HEK293 (cell line): ENCODE results near the gene RGS6.

Experiments
- CTCF ChIA-PET: fragments of 350-600 bp; formaldehyde crosslinking; extraction: SDS; loops from one replicate; lab custom pipeline; 2021; ENCODE audit warnings: antibody characterized with exemption; lab: Yijun Ruan, JAX
- POLR2A ChIA-PET: fragments of 300-600 bp; formaldehyde crosslinking; extraction: SDS; loops from one replicate; lab custom pipeline; 2020; ENCODE audit warnings: antibody characterized with exemption, inconsistent platforms; lab: Yijun Ruan, JAX
- H3K27ac ChIP-seq: fragments of 200-500 bp; sonication (Bioruptor generic); 2 replicates; pipeline ENCODE4 v1.5.1; 2014; ENCODE audit warnings: low read depth, low read length, control low read depth, inconsistent platforms; ENCODE audit errors: extremely low read depth
- H3K36me3 ChIP-seq, 2 experiments: fragments of 200-500 bp in 1 of 2; sonication (Bioruptor generic) in 1 of 2; 1 replicate in 1 of 2; 2 replicates in 1 of 2; pipeline ENCODE4 v1.5.1; 2014 to 2017; ENCODE audit warnings: inconsistent platforms in 2 of 2, low read length in 2 of 2; ENCODE audit not compliant: control insufficient read depth in 2 of 2, insufficient read depth in 1 of 2
- H3K4me1 ChIP-seq: fragments of 200-500 bp; sonication (Bioruptor generic); 2 replicates; pipeline ENCODE4 v1.5.1; 2014; ENCODE audit warnings: mild to moderate bottlenecking, low read length, inconsistent platforms; ENCODE audit not compliant: control insufficient read depth, insufficient read depth
- H3K4me3 ChIP-seq: 2 replicates; pipeline ENCODE4 v1.5.1; 2011; ENCODE audit warnings: low read depth, mild to moderate bottlenecking, control low read depth, low read length, moderate library complexity
- H3K9me3 ChIP-seq: fragments of 200-500 bp; sonication (Bioruptor generic); 2 replicates; pipeline ENCODE4 v1.5.1; 2014; ENCODE audit warnings: low read depth, low read length, inconsistent platforms; ENCODE audit not compliant: control insufficient read depth, insufficient read depth
- BCL11B ChIP-seq: fragments of 450-650 bp; formaldehyde crosslinking; IDR thresholded peaks from 2 replicates; pipeline ENCODE4 v1.5.1; 2016; ENCODE audit warnings: low read depth, missing biosample characterization, missing genetic modification characterization
- PRDM1 ChIP-seq: fragments of 450-650 bp; formaldehyde crosslinking; IDR thresholded peaks from 2 replicates; pipeline ENCODE4; 2016; ENCODE audit warnings: missing biosample characterization, missing genetic modification characterization
- ZBTB17 ChIP-seq: fragments of 450-650 bp; formaldehyde crosslinking; IDR thresholded peaks from 2 replicates; pipeline ENCODE4 v1.5.1; 2016; ENCODE audit warnings: missing biosample characterization, missing genetic modification characterization
- ZEB2 ChIP-seq: fragments of 450-650 bp; formaldehyde crosslinking; IDR thresholded peaks from 2 replicates; pipeline ENCODE4 v1.5.1; 2016; ENCODE audit warnings: missing biosample characterization, missing genetic modification characterization
- ZFP3 ChIP-seq: fragments of 450-650 bp; formaldehyde crosslinking; IDR thresholded peaks from 2 replicates; pipeline ENCODE4 v1.5.1; 2016; ENCODE audit warnings: low read depth, missing biosample characterization, missing genetic modification characterization
- ZNF157 ChIP-seq: fragments of 450-650 bp; formaldehyde crosslinking; IDR thresholded peaks from 2 replicates; pipeline ENCODE4 v1.5.1; 2016; ENCODE audit warnings: missing biosample characterization, missing genetic modification characterization
- ZNF175 ChIP-seq: fragments of 450-650 bp; formaldehyde crosslinking; IDR thresholded peaks from 2 replicates; pipeline ENCODE4 v1.5.1; 2016; ENCODE audit warnings: missing biosample characterization, missing genetic modification characterization
- ZNF2 ChIP-seq: fragments of 450-650 bp; formaldehyde crosslinking; IDR thresholded peaks from 2 replicates; pipeline ENCODE4 v1.5.1; 2016; ENCODE audit warnings: missing biosample characterization, missing genetic modification characterization
- ZNF350 ChIP-seq: fragments of 450-650 bp; formaldehyde crosslinking; IDR thresholded peaks from 2 replicates; pipeline ENCODE4 v1.5.0; 2017; ENCODE audit warnings: missing biosample characterization, mild to moderate bottlenecking, missing genetic modification characterization
- ZNF354C ChIP-seq: fragments of 450-650 bp; formaldehyde crosslinking; IDR thresholded peaks from 2 replicates; pipeline ENCODE4 v1.5.1; 2016; ENCODE audit warnings: missing biosample characterization, missing genetic modification characterization, low read depth, borderline replicate concordance
- ZNF391 ChIP-seq: fragments of 450-650 bp; formaldehyde crosslinking; IDR thresholded peaks from 2 replicates; pipeline ENCODE4 v1.5.1; 2016; ENCODE audit warnings: low read depth, missing biosample characterization, missing genetic modification characterization, borderline replicate concordance
- ZNF561 ChIP-seq: fragments of 450-650 bp; IDR thresholded peaks from 2 replicates; pipeline ENCODE4 v1.5.1; 2018; ENCODE audit warnings: missing biosample characterization, missing genetic modification characterization, borderline replicate concordance
- ZNF707 ChIP-seq: fragments of 450-650 bp; formaldehyde crosslinking; IDR thresholded peaks from 2 replicates; pipeline ENCODE4 v1.5.1; 2016; ENCODE audit warnings: missing biosample characterization, missing genetic modification characterization
- ZNF76 ChIP-seq: fragments of 450-650 bp; formaldehyde crosslinking; IDR thresholded peaks from 2 replicates; pipeline ENCODE4; 2016; ENCODE audit warnings: low read depth, missing biosample characterization, missing genetic modification characterization, borderline replicate concordance
- ZNF785 ChIP-seq: fragments of 450-650 bp; formaldehyde crosslinking; IDR thresholded peaks from 2 replicates; pipeline ENCODE4 v1.5.1; 2016; ENCODE audit warnings: missing biosample characterization, missing genetic modification characterization
- ZSCAN30 ChIP-seq: fragments of 450-650 bp; IDR thresholded peaks from 2 replicates; pipeline ENCODE4 v1.5.1; 2018; ENCODE audit warnings: missing biosample characterization, mild to moderate bottlenecking, missing genetic modification characterization, moderate library complexity
- TF ChIP-seq, protein P1 (sequence below): fragments of 450-650 bp; formaldehyde crosslinking; IDR thresholded peaks from 2 replicates; pipeline ENCODE4 v1.5.1; 2016; ENCODE audit warnings: missing biosample characterization, missing genetic modification characterization
- TF ChIP-seq, protein P2 (sequence below): IDR thresholded peaks from 2 replicates; pipeline ENCODE4 v1.6.1; 2011; ENCODE audit warnings: mild to moderate bottlenecking, low read depth, low read length, borderline replicate concordance
- TF ChIP-seq, protein P3 (sequence below): fragments of 450-650 bp; formaldehyde crosslinking; IDR thresholded peaks from 2 replicates; pipeline ENCODE4 v1.5.1; 2016; ENCODE audit warnings: missing biosample characterization, missing genetic modification characterization, low read depth
- TF ChIP-seq, protein P4 (sequence below): fragments of 450-650 bp; formaldehyde crosslinking; IDR thresholded peaks from 2 replicates; pipeline ENCODE4 v1.5.1; 2016; ENCODE audit warnings: missing biosample characterization, missing genetic modification characterization
- TF ChIP-seq, protein P5 (sequence below): fragments of 450-650 bp; formaldehyde crosslinking; IDR thresholded peaks from 2 replicates; pipeline ENCODE4 v1.5.1; 2016; ENCODE audit warnings: missing biosample characterization, missing genetic modification characterization
- TF ChIP-seq, protein P6 (sequence below): fragments of 450-650 bp; formaldehyde crosslinking; IDR thresholded peaks from 2 replicates; pipeline ENCODE4 v1.5.1; 2016; ENCODE audit warnings: missing biosample characterization, missing genetic modification characterization

Gene RGS6

DNA sequence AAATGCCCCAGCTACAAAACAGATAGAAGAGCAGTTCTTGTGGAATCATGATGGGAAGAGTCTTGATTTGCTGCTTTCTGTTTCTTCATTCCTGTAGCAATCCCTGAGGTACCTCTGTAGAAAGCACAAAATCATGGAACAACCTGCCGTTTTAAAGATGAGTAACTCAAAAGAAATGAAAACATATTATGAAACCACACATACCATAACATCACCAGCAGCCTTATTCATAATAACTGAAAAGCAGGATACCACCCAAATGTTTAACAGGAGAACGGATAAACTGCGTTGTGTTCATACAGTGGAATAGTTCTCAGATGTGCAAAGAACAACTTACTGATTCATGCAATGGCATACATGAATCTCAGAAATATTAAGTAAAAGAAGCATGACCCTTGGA is 188.1 kb downstream of the RGS6 start:
- Histone ChIP-seq H3K27ac (no peak overlapping the region), H3K36me3 (no peaks in the 10 kb centered on the region), H3K4me3 (no peak overlapping the region), H3K4me1 (no peaks in the 10 kb centered on the region), H3K9me3 (no peaks in the 10 kb centered on the region)
- POLR2A ChIA-PET, result no interaction called here
- TF ChIP-seq ZNF354C (tag by site-specific recombination) (no peak), PRDM1 (tag by site-specific recombination) (no peak), ZNF350 (tag by site-specific recombination) (no peak), ZSCAN30 (tag by site-specific recombination) (no peak), BCL11B (no peak), ZNF157 (no peak), ZNF175 (tag by site-specific recombination) (no peak), ZNF391 (tag by site-specific recombination) (no peak), ZBTB17 (no peak)
- TF ChIP-seq, protein P1, sequence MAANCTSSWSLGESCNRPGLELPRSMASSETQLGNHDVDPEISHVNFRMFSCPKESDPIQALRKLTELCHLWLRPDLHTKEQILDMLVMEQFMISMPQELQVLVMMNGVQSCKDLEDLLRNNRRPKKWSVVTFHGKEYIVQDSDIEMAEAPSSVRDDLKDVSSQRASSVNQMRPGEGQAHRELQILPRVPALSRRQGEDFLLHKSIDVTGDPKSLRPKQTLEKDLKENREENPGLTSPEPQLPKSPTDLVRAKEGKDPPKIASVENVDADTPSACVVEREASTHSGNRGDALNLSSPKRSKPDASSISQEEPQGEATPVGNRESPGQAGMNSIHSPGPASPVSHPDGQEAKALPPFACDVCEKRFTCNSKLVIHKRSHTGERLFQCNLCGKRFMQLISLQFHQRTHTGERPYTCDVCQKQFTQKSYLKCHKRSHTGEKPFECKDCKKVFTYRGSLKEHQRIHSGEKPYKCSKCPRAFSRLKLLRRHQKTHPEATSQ (tag by site-specific recombination), result no peak
- TF ChIP-seq, protein P2, sequence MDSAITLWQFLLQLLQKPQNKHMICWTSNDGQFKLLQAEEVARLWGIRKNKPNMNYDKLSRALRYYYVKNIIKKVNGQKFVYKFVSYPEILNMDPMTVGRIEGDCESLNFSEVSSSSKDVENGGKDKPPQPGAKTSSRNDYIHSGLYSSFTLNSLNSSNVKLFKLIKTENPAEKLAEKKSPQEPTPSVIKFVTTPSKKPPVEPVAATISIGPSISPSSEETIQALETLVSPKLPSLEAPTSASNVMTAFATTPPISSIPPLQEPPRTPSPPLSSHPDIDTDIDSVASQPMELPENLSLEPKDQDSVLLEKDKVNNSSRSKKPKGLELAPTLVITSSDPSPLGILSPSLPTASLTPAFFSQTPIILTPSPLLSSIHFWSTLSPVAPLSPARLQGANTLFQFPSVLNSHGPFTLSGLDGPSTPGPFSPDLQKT, result no peak
- TF ChIP-seq, protein P3, sequence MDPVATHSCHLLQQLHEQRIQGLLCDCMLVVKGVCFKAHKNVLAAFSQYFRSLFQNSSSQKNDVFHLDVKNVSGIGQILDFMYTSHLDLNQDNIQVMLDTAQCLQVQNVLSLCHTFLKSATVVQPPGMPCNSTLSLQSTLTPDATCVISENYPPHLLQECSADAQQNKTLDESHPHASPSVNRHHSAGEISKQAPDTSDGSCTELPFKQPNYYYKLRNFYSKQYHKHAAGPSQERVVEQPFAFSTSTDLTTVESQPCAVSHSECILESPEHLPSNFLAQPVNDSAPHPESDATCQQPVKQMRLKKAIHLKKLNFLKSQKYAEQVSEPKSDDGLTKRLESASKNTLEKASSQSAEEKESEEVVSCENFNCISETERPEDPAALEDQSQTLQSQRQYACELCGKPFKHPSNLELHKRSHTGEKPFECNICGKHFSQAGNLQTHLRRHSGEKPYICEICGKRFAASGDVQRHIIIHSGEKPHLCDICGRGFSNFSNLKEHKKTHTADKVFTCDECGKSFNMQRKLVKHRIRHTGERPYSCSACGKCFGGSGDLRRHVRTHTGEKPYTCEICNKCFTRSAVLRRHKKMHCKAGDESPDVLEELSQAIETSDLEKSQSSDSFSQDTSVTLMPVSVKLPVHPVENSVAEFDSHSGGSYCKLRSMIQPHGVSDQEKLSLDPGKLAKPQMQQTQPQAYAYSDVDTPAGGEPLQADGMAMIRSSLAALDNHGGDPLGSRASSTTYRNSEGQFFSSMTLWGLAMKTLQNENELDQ, result no peak
- CTCF ChIA-PET, result interaction anchor here (0.6 kb wide), 1 partner anchor 314 kb away, joined by 3 read pairs; no protein-coding TSS in a partner anchor

DNA sequence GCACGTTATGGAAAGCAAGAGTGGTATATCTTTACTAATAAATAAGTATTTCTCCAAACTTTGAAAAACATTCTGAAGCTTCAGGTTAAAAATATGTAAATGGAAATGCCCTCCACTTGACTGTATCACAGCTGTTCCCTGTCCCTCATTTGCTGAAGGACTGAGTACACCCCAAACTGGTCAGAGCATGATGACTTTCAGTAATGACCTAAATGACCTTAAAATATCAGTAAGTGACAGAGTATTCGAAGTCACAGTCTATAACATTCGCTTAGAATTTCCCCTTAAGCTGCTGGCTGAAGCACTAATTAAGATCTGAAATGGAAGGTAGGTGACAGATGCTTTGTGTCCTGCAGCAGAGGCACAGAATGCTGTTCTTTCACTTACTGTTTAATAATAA is 191.5 kb downstream of the RGS6 start:
- H3K27ac ChIP-seq, result no peak overlapping the region
- ChIA-PET POLR2A (no interaction called here), CTCF (interaction anchor here (1.2 kb wide), 1 partner anchor 20 kb away, joined by 8 read pairs; no protein-coding TSS in a partner anchor)
- no peaks in the 10 kb centered on the region for H3K36me3 ChIP-seq
- H3K4me3 ChIP-seq, result no peak overlapping the region
- no peaks in the 10 kb centered on the region for H3K9me3 ChIP-seq
- no peaks in the 10 kb centered on the region for H3K4me1 ChIP-seq
- no peak for TF ChIP-seq ZNF785 (tag by site-specific recombination)
- no peak for TF ChIP-seq ZNF76 (tag by site-specific recombination)
- no peak for TF ChIP-seq ZNF561 (tag by site-specific recombination)
- TF ChIP-seq, protein P2, result no peak
- TF ChIP-seq, protein P4, sequence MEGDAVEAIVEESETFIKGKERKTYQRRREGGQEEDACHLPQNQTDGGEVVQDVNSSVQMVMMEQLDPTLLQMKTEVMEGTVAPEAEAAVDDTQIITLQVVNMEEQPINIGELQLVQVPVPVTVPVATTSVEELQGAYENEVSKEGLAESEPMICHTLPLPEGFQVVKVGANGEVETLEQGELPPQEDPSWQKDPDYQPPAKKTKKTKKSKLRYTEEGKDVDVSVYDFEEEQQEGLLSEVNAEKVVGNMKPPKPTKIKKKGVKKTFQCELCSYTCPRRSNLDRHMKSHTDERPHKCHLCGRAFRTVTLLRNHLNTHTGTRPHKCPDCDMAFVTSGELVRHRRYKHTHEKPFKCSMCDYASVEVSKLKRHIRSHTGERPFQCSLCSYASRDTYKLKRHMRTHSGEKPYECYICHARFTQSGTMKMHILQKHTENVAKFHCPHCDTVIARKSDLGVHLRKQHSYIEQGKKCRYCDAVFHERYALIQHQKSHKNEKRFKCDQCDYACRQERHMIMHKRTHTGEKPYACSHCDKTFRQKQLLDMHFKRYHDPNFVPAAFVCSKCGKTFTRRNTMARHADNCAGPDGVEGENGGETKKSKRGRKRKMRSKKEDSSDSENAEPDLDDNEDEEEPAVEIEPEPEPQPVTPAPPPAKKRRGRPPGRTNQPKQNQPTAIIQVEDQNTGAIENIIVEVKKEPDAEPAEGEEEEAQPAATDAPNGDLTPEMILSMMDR (tag by site-specific recombination), result no peak
- TF ChIP-seq, protein P5, sequence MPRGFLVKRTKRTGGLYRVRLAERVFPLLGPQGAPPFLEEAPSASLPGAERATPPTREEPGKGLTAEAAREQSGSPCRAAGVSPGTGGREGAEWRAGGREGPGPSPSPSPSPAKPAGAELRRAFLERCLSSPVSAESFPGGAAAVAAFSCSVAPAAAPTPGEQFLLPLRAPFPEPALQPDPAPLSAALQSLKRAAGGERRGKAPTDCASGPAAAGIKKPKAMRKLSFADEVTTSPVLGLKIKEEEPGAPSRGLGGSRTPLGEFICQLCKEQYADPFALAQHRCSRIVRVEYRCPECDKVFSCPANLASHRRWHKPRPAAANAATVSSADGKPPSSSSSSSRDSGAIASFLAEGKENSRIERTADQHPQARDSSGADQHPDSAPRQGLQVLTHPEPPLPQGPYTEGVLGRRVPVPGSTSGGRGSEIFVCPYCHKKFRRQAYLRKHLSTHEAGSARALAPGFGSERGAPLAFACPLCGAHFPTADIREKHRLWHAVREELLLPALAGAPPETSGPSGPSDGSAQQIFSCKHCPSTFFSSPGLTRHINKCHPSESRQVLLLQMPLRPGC, result no peak
- no peak for TF ChIP-seq ZNF707 (tag by site-specific recombination)
- no peak for TF ChIP-seq ZEB2
- no peak for TF ChIP-seq ZFP3 (tag by site-specific recombination)
- TF ChIP-seq, protein P6, sequence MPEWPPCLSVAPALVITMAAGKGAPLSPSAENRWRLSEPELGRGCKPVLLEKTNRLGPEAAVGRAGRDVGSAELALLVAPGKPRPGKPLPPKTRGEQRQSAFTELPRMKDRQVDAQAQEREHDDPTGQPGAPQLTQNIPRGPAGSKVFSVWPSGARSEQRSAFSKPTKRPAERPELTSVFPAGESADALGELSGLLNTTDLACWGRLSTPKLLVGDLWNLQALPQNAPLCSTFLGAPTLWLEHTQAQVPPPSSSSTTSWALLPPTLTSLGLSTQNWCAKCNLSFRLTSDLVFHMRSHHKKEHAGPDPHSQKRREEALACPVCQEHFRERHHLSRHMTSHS (tag by site-specific recombination), result no peak
- TF ChIP-seq ZNF2 (tag by site-specific recombination), result no peak
